H1 (cell line): ENCODE data around the gene IQCH. TPM values are rescaled to one million over a fixed set of nuclear protein-coding genes. Genes with fewer than 3 reads are reported as not detected.
A peak's percentile ranks its signal among the peaks of the same experiment; 100 is the strongest.

Experiments used
- CTCF ChIA-PET: fragments of 300-600 bp; sonication (Branson Sonifier 250); formaldehyde crosslinking; loops from one replicate; lab custom pipeline; 2021; ENCODE audit not compliant: partially characterized antibody; lab: Charles Lee
- POLR2A ChIA-PET: fragments of 300-600 bp; sonication (Branson Sonifier 250); formaldehyde crosslinking; loops from one replicate; lab custom pipeline; 2021; ENCODE audit warnings: inconsistent platforms; ENCODE audit not compliant: partially characterized antibody; lab: Charles Lee
- DNase-seq, 2 experiments: peaks; one replicate each; pipeline versions ENCODE4 v3.0.0 to v3.0.0-alpha.2; 2010 to 2022; ENCODE audit warnings: low spot score in 2 of 2, low read depth in 1 of 2, mixed read lengths in 1 of 2
- FAIRE-seq: peaks from 2 replicates; lab custom pipeline; 2011; peaks lifted over from hg19 to GRCh38; lab: Jason Lieb, UNC
- H2AFZ ChIP-seq: 2 replicates; pipeline ENCODE4 v1.8.1; 2012; ENCODE audit warnings: low read length, inconsistent platforms
- H2AK5ac ChIP-seq: 2 replicates; pipeline ENCODE4 v1.6.1; 2013; ENCODE audit warnings: low read depth, low read length
- H2BK120ac ChIP-seq: replicated peaks from 2 replicates; pipeline ENCODE3; 2013; ENCODE audit warnings: low read depth, low read length, inconsistent platforms
- H2BK12ac ChIP-seq: 2 replicates; pipeline ENCODE4 v1.6.1; 2013; ENCODE audit warnings: low read depth, low read length
- H2BK15ac ChIP-seq: 2 replicates; pipeline ENCODE4 v1.6.1; 2013; ENCODE audit warnings: low read length
- H2BK20ac ChIP-seq: 2 replicates; pipeline ENCODE4 v1.6.1; 2013; ENCODE audit warnings: low read length
- H2BK5ac ChIP-seq: 2 replicates; pipeline ENCODE4 v1.6.1; 2013; ENCODE audit warnings: low read depth, low read length
- H3K14ac ChIP-seq: 2 replicates; pipeline ENCODE4 v1.6.1; 2013; ENCODE audit warnings: inconsistent platforms; ENCODE audit not compliant: insufficient read length
- H3K18ac ChIP-seq: 2 replicates; pipeline ENCODE4 v1.6.1; 2013; ENCODE audit warnings: low read length; ENCODE audit errors: extremely low read depth
- H3K23ac ChIP-seq: 2 replicates; pipeline ENCODE4 v1.6.1; 2013; ENCODE audit warnings: inconsistent platforms; ENCODE audit not compliant: insufficient read length
- H3K23me2 ChIP-seq: 2 replicates; pipeline ENCODE4 v1.6.1; 2013; ENCODE audit warnings: low read depth, low read length
- H3K27ac ChIP-seq: 2 replicates; pipeline ENCODE4 v1.6.1; 2011; ENCODE audit warnings: low read depth, low read length, inconsistent platforms
- H3K27me3 ChIP-seq, 4 experiments: replicated peaks in 1 of 4; 1 replicate in 1 of 4; 2 replicates in 3 of 4; pipeline versions ENCODE4 v1.6.1 to v1.8.1; 2011 to 2013; ENCODE audit warnings: low read length in 3 of 4, mild to moderate bottlenecking in 3 of 4, inconsistent platforms in 2 of 4, mixed read lengths in 2 of 4, moderate library complexity in 1 of 4; ENCODE audit not compliant: control insufficient read depth in 3 of 4, insufficient read depth in 3 of 4; ENCODE audit errors: extremely low read depth in 1 of 4
- H3K36me3 ChIP-seq, 4 experiments: 2 replicates each; pipeline versions ENCODE4 v1.6.1 to v1.8.1; 2011 to 2013; ENCODE audit warnings: mild to moderate bottlenecking in 4 of 4, low read length in 3 of 4, moderate library complexity in 2 of 4, control low read depth in 1 of 4, inconsistent platforms in 1 of 4; ENCODE audit not compliant: insufficient read depth in 4 of 4, control insufficient read depth in 2 of 4
- H3K4ac ChIP-seq: replicated peaks from 2 replicates; pipeline ENCODE3; 2013; ENCODE audit warnings: low read length, low read depth, mixed read lengths, inconsistent platforms; ENCODE audit not compliant: insufficient read length
- H3K4me1 ChIP-seq, 4 experiments: replicated peaks in 1 of 4; 1 replicate in 1 of 4; 2 replicates in 3 of 4; pipeline versions ENCODE4 v1.6.1 to v1.8.1; 2011 to 2013; ENCODE audit warnings: low read length in 3 of 4, inconsistent platforms in 2 of 4, mixed read lengths in 1 of 4; ENCODE audit not compliant: insufficient read depth in 4 of 4, control insufficient read depth in 3 of 4
- H3K4me2 ChIP-seq, 2 experiments: 2 replicates each; pipeline versions ENCODE4 v1.6.1 to v1.8.1; 2011 to 2013; ENCODE audit warnings: low read depth in 2 of 2, low read length in 2 of 2, control low read depth in 1 of 2, inconsistent platforms in 1 of 2, mild to moderate bottlenecking in 1 of 2; ENCODE audit not compliant: insufficient read depth in 1 of 2
- H3K4me3 ChIP-seq, 4 experiments: fragments of 200-600, 300-600 bp in 1 of 4; sonication (generic), shearing (Covaris generic), sonication (Bioruptor Twin) in 1 of 4; 2 replicates each; pipeline versions ENCODE4 v1.5.1 to v1.8.1; 2011 to 2016; ENCODE audit warnings: low read length in 4 of 4, low read depth in 3 of 4, control low read depth in 2 of 4, inconsistent platforms in 2 of 4, mild to moderate bottlenecking in 2 of 4, mixed read lengths in 1 of 4, moderate library complexity in 1 of 4; ENCODE audit not compliant: insufficient read depth in 2 of 4; ENCODE audit errors: extremely low read depth in 1 of 4
- H3K56ac ChIP-seq: replicated peaks from 2 replicates; pipeline ENCODE3; 2013; ENCODE audit warnings: low read depth, mild to moderate bottlenecking, mixed read lengths, low read length, inconsistent platforms; ENCODE audit not compliant: insufficient read length
- H3K79me1 ChIP-seq: 2 replicates; pipeline ENCODE4 v1.6.1; 2013; ENCODE audit warnings: low read depth, low read length, control low read depth
- H3K79me2 ChIP-seq, 2 experiments: 2 replicates each; pipeline versions ENCODE4 v1.6.1 to v1.8.1; 2012 to 2013; ENCODE audit warnings: low read length in 2 of 2, mild to moderate bottlenecking in 2 of 2, inconsistent platforms in 1 of 2; ENCODE audit not compliant: insufficient read depth in 2 of 2, control insufficient read depth in 1 of 2
- H3K9ac ChIP-seq, 4 experiments: replicated peaks in 1 of 4; 1 replicate in 1 of 4; 2 replicates in 3 of 4; pipeline versions ENCODE4 v1.6.1 to v1.8.1; 2011 to 2013; ENCODE audit warnings: low read depth in 3 of 4, low read length in 3 of 4, control low read depth in 2 of 4, mild to moderate bottlenecking in 2 of 4, moderate library complexity in 2 of 4, inconsistent platforms in 1 of 4; ENCODE audit errors: extremely low read depth in 1 of 4
- H3K9me3 ChIP-seq, 2 experiments: 2 replicates each; pipeline versions ENCODE4 v1.6.1 to v1.8.1; 2012 to 2013; ENCODE audit warnings: mild to moderate bottlenecking in 2 of 2, moderate library complexity in 2 of 2, control low read depth in 1 of 2, inconsistent platforms in 1 of 2, low read depth in 1 of 2, low read length in 1 of 2, mixed read lengths in 1 of 2; ENCODE audit not compliant: insufficient read depth in 2 of 2
- H4K20me1 ChIP-seq, 2 experiments: replicated peaks in 1 of 2; 2 replicates each; pipeline versions ENCODE3 to v1.8.1; 2011 to 2013; ENCODE audit warnings: inconsistent platforms in 2 of 2, low read length in 2 of 2, mild to moderate bottlenecking in 1 of 2; ENCODE audit not compliant: insufficient read depth in 2 of 2, control insufficient read depth in 1 of 2
- H4K5ac ChIP-seq: 2 replicates; pipeline ENCODE4 v1.6.1; 2013; ENCODE audit warnings: low read length, low read depth, mixed read lengths, inconsistent platforms; ENCODE audit not compliant: insufficient read length
- H4K8ac ChIP-seq: 2 replicates; pipeline ENCODE4 v1.8.0; 2013; ENCODE audit warnings: mild to moderate bottlenecking, moderate library complexity, low read length, inconsistent platforms; ENCODE audit not compliant: insufficient read depth; ENCODE audit errors: extremely low read depth
- H4K91ac ChIP-seq: replicated peaks from 2 replicates; pipeline ENCODE3; 2013; ENCODE audit warnings: low read length, mixed read lengths, inconsistent platforms; ENCODE audit not compliant: insufficient read length
- ATF2 ChIP-seq: IDR thresholded peaks from 2 replicates; pipeline ENCODE4 v1.6.1; 2012; ENCODE audit warnings: low read length, inconsistent platforms
- BCL11A ChIP-seq, 2 experiments: IDR thresholded peaks; one replicate each; pipeline ENCODE4 v1.6.1; 2011; ENCODE audit warnings: low read depth in 2 of 2, low read length in 2 of 2, mild to moderate bottlenecking in 2 of 2
- CBX8 ChIP-seq: fragments of 300-800, 300-1000 bp; sonication (generic); IDR thresholded peaks from 2 replicates; pipeline ENCODE4 v1.7.1; 2016; ENCODE audit warnings: low read depth, low read length, borderline replicate concordance
- FOSL1 ChIP-seq: IDR thresholded peaks from 2 replicates; pipeline ENCODE4 v1.6.1; 2011; ENCODE audit warnings: mild to moderate bottlenecking, low read depth, low read length, moderate library complexity; ENCODE audit not compliant: insufficient read depth
- POLR2A ChIP-seq, 2 experiments: IDR thresholded peaks; 1 replicate in 1 of 2; 2 replicates in 1 of 2; pipeline ENCODE4 v1.6.1; 2011; ENCODE audit warnings: low read depth in 2 of 2, low read length in 2 of 2, mild to moderate bottlenecking in 2 of 2; ENCODE audit errors: control extremely low read depth in 1 of 2
- POLR2AphosphoS5 ChIP-seq: IDR thresholded peaks from 2 replicates; pipeline ENCODE4 v1.6.1; 2011; ENCODE audit warnings: low read depth, low read length
- RBBP5 ChIP-seq: IDR thresholded peaks from 2 replicates; pipeline ENCODE4 v1.7.1; 2012; ENCODE audit warnings: low read depth, mild to moderate bottlenecking, inconsistent platforms, low read length, moderate library complexity, borderline replicate concordance
- TAF1 ChIP-seq: IDR thresholded peaks from 2 replicates; pipeline ENCODE4 v1.6.1; 2011; ENCODE audit warnings: mild to moderate bottlenecking, low read depth, low read length
- YY1 ChIP-seq: IDR thresholded peaks from 2 replicates; pipeline ENCODE4 v1.6.1; 2011; ENCODE audit warnings: low read depth, mild to moderate bottlenecking, low read length
- WGBS, 2 experiments: shearing (Covaris generic) in 1 of 2; methylation state at CpG; one replicate each; pipeline versions ENCODE4 v1.1.6 to v1.1.7; 2013 to 2015; ENCODE audit warnings: low lambda C conversion rate in 2 of 2, mixed read lengths in 2 of 2, inconsistent platforms in 1 of 2, low coverage in 1 of 2, missing lambda C conversion rate in 1 of 2; ENCODE audit not compliant: insufficient replicate concordance in 2 of 2, insufficient coverage in 1 of 2, insufficient read length in 1 of 2; ENCODE audit errors: extremely low coverage in 1 of 2, missing lambda C conversion rate in 1 of 2; 5-methylcytosine and 5-hydroxymethylcytosine counted together
- polyA plus RNA-seq, 7 experiments: library from polyadenylated mRNA; depleted of rRNA in 3 of 7; stranded (reverse) in 5 of 7; unstranded in 2 of 7; fragments of >200 nt in 5 of 7; fragments of 200-250 nt in 2 of 7; gene quantifications; 1 replicate in 5 of 7; 2 replicates in 1 of 7; 4 replicates in 1 of 7; pipeline versions ENCODE4 v1.2.1 to v1.2.3, GENCODE V29; 2011 to 2013; ENCODE audit warnings: missing spikeins in 2 of 7, mixed read lengths in 2 of 7
- total RNA-seq: library from RNA; stranded (reverse); fragmentation: NEBNext Ultra II Directional; extraction: Animal tissue kit (Norgen Biotek cat#: 25700); gene quantifications from 2 replicates; pipeline ENCODE4 v1.2.1, GENCODE V29; 2021

Gene IQCH
- total and polyA plus RNA-seq, 2 of the 8 experiments (the other 6 are each of a cell fraction or from before 2014, with no cell fraction given) = 0.60 to 1.9 TPM

- FAIRE-seq (no peak), DNase-seq (peak in 1 of 2 experiments; percentile 87)
- Histone ChIP-seq H3K79me1 (no peaks in the 10 kb centered on the region; the same call in 1 of the 2 replicates), H2BK5ac (peak within 1 kb of the TSS; percentile 62; the same call in 1 of the 2 replicates), H3K14ac (no peak within 1 kb of the TSS), H3K18ac (peak within 1 kb of the TSS; percentile 71), H4K8ac (peak within 1 kb of the TSS; percentile 93; the same call in 1 of the 2 replicates), H3K23ac (no peak within 1 kb of the TSS), H3K4me2 (peak within 1 kb of the TSS; percentile 66 to 79), H3K56ac (peak within 1 kb of the TSS; percentile 78), H4K20me1 (no peaks in the 10 kb centered on the region), H3K23me2 (peaks cover 11% of the 10 kb centered on the region; the same call in 1 of the 2 replicates), H4K91ac (peak within 1 kb of the TSS; percentile 49), H3K36me3 (peaks cover 0 to 4% (median 2%) of the 10 kb centered on the region in 4 experiments; a peak in 2 of 8 replicates), H3K4me3 (peak within 1 kb of the TSS; percentile 75 to 97 (median 88)), H3K27ac (no peak within 1 kb of the TSS), H2BK12ac (no peak within 1 kb of the TSS), H2BK15ac (no peak within 1 kb of the TSS), H3K9me3 (no peaks in the 10 kb centered on the region), H3K79me2 (no peaks in the 10 kb centered on the region), H3K4me1 (peaks cover 0 to 3% (median 1%) of the 10 kb centered on the region in 4 experiments; a peak in 4 of 7 replicates), H3K9ac (peak within 1 kb of the TSS; percentile 52 to 69 (median 54)), H3K4ac (no peak within 1 kb of the TSS), H2BK120ac (no peak within 1 kb of the TSS), H3K27me3 (no peaks in the 10 kb centered on the region; a peak in 1 of 7 replicates), H2BK20ac (no peak within 1 kb of the TSS), H2AFZ (peak within 1 kb of the TSS; percentile 73), H4K5ac (peak within 1 kb of the TSS; percentile 57), H2AK5ac (no peak within 1 kb of the TSS)
- POLR2A ChIA-PET = interaction anchor here (0.7 to 1.0 kb wide), 2 partner anchors 18 to 21 kb away, joined by 3 read pairs; no protein-coding TSS in a partner anchor
- CTCF ChIA-PET = no interaction called here
- 3% methylated on average over 60 of the region's 91 CpGs; no CpG with 5 or more reads in 1 of the 2 experiments for WGBS, 2 experiments
- TF ChIP-seq TAF1 (peak; percentile 70), CBX8 (no peak), POLR2A (IDR thresholded peaks at IDR 0.05; ENCODE audit: control extremely low read depth in 1 of 2, low read depth in 2 of 2, low read length in 2 of 2) (peak in 1 of 2 experiments; percentile 53; a peak in 1 of 3 replicates), YY1 (peak; percentile 97), BCL11A (IDR thresholded peaks at IDR 0.05; ENCODE audit: low read depth in 2 of 2, low read length in 2 of 2) (no peak), POLR2AphosphoS5 (no peak), FOSL1 (0 out of 2 replicates have a peak, but pooled peaks have one; percentile 6), ATF2 (no peak), RBBP5 (peak; percentile 76)
These were observed 288.1 kb downstream of the IQCH start, which contains the start of gene MAP2K5 for GRCh38 chr15:67542420-67543347. Gene MAP2K5, plus strand, starts transcription at chr15:67542703. Its CDS starts 633 bp downstream, at chr15:67543336.
